Measurements from ENCODE around the gene MDC1. TPM values are rescaled to one million over a fixed set of nuclear protein-coding genes. Genes with fewer than 3 reads are reported as not detected.

MDC1 gene
- total RNA-seq, 1 donor from 2014 or later, result 96.6 TPM

- intact Hi-C loops (cut with micrococcal nuclease), result no loop called here
- Mint-ChIP-seq H3K9me3 (no peaks in the 10 kb centered on the region), H3K4me1 (ENCODE audit: low read depth) (peaks cover 1% of the 10 kb centered on the region), H3K36me3 (ENCODE audit: low read depth) (peaks cover 13% of the 10 kb centered on the region), H3K27me3 (ENCODE audit: low read depth) (no peaks in the 10 kb centered on the region), H3K27ac (no peak overlapping the region), H3K4me3 (ENCODE audit: low read depth) (no peak overlapping the region)
- DNase-seq (ENCODE audit: low spot score), result no peak
These were observed 20.6 kb downstream of the MDC1 start for GRCh38 chr6:30696432-30696831.

- Mint-ChIP-seq H3K4me3 (ENCODE audit: low read depth) (peak overlapping the region; percentile 97), H3K27me3 (ENCODE audit: low read depth) (no peaks in the 10 kb centered on the region), H3K27ac (peak overlapping the region; percentile 24), H3K4me1 (ENCODE audit: low read depth) (peaks cover 31% of the 10 kb centered on the region), H3K9me3 (no peaks in the 10 kb centered on the region), H3K36me3 (ENCODE audit: low read depth) (peaks cover 6% of the 10 kb centered on the region)
- intact Hi-C loops (cut with micrococcal nuclease), result no loop called here
- no peak for DNase-seq (ENCODE audit: low spot score)
These were observed 25.8 kb downstream of the MDC1 start for GRCh38 chr6:30691208-30691847.

- H3K9me3 Mint-ChIP-seq, result no peaks in the 10 kb centered on the region
- H3K4me1 Mint-ChIP-seq (ENCODE audit: low read depth), result peaks cover 31% of the 10 kb centered on the region
- peak within 1 kb of the TSS; percentile 82 for H3K27ac Mint-ChIP-seq
- no peaks in the 10 kb centered on the region for H3K27me3 Mint-ChIP-seq (ENCODE audit: low read depth)
- DNase-seq (ENCODE audit: low spot score), result peak; percentile 56
- intact Hi-C loops (cut with micrococcal nuclease), result no loop called here
- H3K4me3 Mint-ChIP-seq (ENCODE audit: low read depth), result peak within 1 kb of the TSS; percentile 97
- peaks cover 13% of the 10 kb centered on the region for H3K36me3 Mint-ChIP-seq (ENCODE audit: low read depth)
These were observed 26.5 kb downstream of the MDC1 start, which contains the start of gene NRM for GRCh38 chr6:30690403-30691207. Gene NRM, minus strand, starts transcription at chr6:30690984. Its CDS starts 10 bp downstream, at chr6:30690974.

- Mint-ChIP-seq H3K36me3 (ENCODE audit: low read depth) (peaks cover 20% of the 10 kb centered on the region), H3K4me3 (ENCODE audit: low read depth) (peak overlapping the region; percentile 97), H3K4me1 (ENCODE audit: low read depth) (peaks cover 31% of the 10 kb centered on the region), H3K9me3 (no peaks in the 10 kb centered on the region), H3K27me3 (ENCODE audit: low read depth) (no peaks in the 10 kb centered on the region), H3K27ac (peak overlapping the region; percentile 82)
- intact Hi-C loops (cut with micrococcal nuclease), result loop anchor here (5.0 kb wide), 2 partner anchors 133 to 962 kb away; partner anchors contain the start of genes BAG6, GNL1 and PRR3
- DNase-seq (ENCODE audit: low spot score), result no peak
These were observed 27.1 kb downstream of the MDC1 start for GRCh38 chr6:30689985-30690384.

- intact Hi-C loops (cut with micrococcal nuclease), result loop anchor here (5.0 kb wide), 2 partner anchors 132 to 963 kb away; partner anchors contain the start of genes BAG6, GNL1 and PRR3
- Mint-ChIP-seq H3K27me3 (ENCODE audit: low read depth) (no peaks in the 10 kb centered on the region), H3K36me3 (ENCODE audit: low read depth) (peaks cover 25% of the 10 kb centered on the region), H3K27ac (no peak overlapping the region), H3K4me3 (ENCODE audit: low read depth) (peak overlapping the region; percentile 97), H3K4me1 (ENCODE audit: low read depth) (peaks cover 31% of the 10 kb centered on the region), H3K9me3 (no peaks in the 10 kb centered on the region)
- no peak for DNase-seq (ENCODE audit: low spot score)
These were observed 27.8 kb downstream of the MDC1 start for GRCh38 chr6:30689022-30689865.

GRCh38 chr6:30688569-30688968, 28.5 kb downstream of the MDC1 start:
- no peaks in the 10 kb centered on the region for H3K9me3 Mint-ChIP-seq
- no peaks in the 10 kb centered on the region for H3K27me3 Mint-ChIP-seq (ENCODE audit: low read depth)
- H3K36me3 Mint-ChIP-seq (ENCODE audit: low read depth), result peaks cover 32% of the 10 kb centered on the region
- peaks cover 31% of the 10 kb centered on the region for H3K4me1 Mint-ChIP-seq (ENCODE audit: low read depth)
- intact Hi-C loops (cut with micrococcal nuclease), result loop anchor here (5.0 kb wide), 2 partner anchors 131 to 964 kb away; partner anchors contain the start of genes BAG6, GNL1 and PRR3
- peak overlapping the region; percentile 97 for H3K4me3 Mint-ChIP-seq (ENCODE audit: low read depth)
- no peak for DNase-seq (ENCODE audit: low spot score)
- peak overlapping the region; percentile 93 for H3K27ac Mint-ChIP-seq

- peaks cover 39% of the 10 kb centered on the region for H3K36me3 Mint-ChIP-seq (ENCODE audit: low read depth)
- peak overlapping the region; percentile 97 for H3K4me3 Mint-ChIP-seq (ENCODE audit: low read depth)
- H3K9me3 Mint-ChIP-seq, result no peaks in the 10 kb centered on the region
- H3K27ac Mint-ChIP-seq, result peak overlapping the region; percentile 93
- H3K27me3 Mint-ChIP-seq (ENCODE audit: low read depth), result no peaks in the 10 kb centered on the region
- intact Hi-C loops (cut with micrococcal nuclease), result loop anchor here (1.0 to 5.0 kb wide), 3 partner anchors 29 to 964 kb away; partner anchors contain the start of genes BAG6, GNL1, MDC1 and PRR3
- H3K4me1 Mint-ChIP-seq (ENCODE audit: low read depth), result peaks cover 31% of the 10 kb centered on the region
- DNase-seq (ENCODE audit: low spot score), result no peak
These were observed 29.2 kb downstream of the MDC1 start for GRCh38 chr6:30687659-30688431.

- Mint-ChIP-seq H3K27ac (peak overlapping the region; percentile 93), H3K9me3 (no peaks in the 10 kb centered on the region), H3K27me3 (ENCODE audit: low read depth) (no peaks in the 10 kb centered on the region), H3K4me1 (ENCODE audit: low read depth) (peaks cover 33% of the 10 kb centered on the region), H3K4me3 (ENCODE audit: low read depth) (peak overlapping the region; percentile 97), H3K36me3 (ENCODE audit: low read depth) (peaks cover 46% of the 10 kb centered on the region)
- intact Hi-C loops (cut with micrococcal nuclease), result loop anchor here (1.0 to 5.0 kb wide), 3 partner anchors 30 to 965 kb away; partner anchors contain the start of genes BAG6, GNL1, MDC1 and PRR3
- DNase-seq (ENCODE audit: low spot score), result peak; percentile 79
These were observed 30.0 kb downstream of the MDC1 start for GRCh38 chr6:30686908-30687658.

- peak; percentile 74 for DNase-seq (ENCODE audit: low spot score)
- intact Hi-C loops (cut with micrococcal nuclease), result loop anchor here (5.0 kb wide), 2 partner anchors 129 to 966 kb away; partner anchors contain the start of genes BAG6, GNL1 and PRR3
- H3K9me3 Mint-ChIP-seq, result no peaks in the 10 kb centered on the region
- peak within 1 kb of the TSS; percentile 97 for H3K4me3 Mint-ChIP-seq (ENCODE audit: low read depth)
- H3K27me3 Mint-ChIP-seq (ENCODE audit: low read depth), result no peaks in the 10 kb centered on the region
- peaks cover 54% of the 10 kb centered on the region for H3K36me3 Mint-ChIP-seq (ENCODE audit: low read depth)
- H3K4me1 Mint-ChIP-seq (ENCODE audit: low read depth), result peaks cover 32% of the 10 kb centered on the region
- H3K27ac Mint-ChIP-seq, result peak within 1 kb of the TSS; percentile 93
These were observed 30.8 kb downstream of the MDC1 start, which contains the start of gene PPP1R18 for GRCh38 chr6:30686009-30686907. Gene PPP1R18, minus strand, starts transcription at chr6:30686645. Its CDS starts 627 bp downstream, at chr6:30686018.

GRCh38 chr6:30685157-30686008, 31.7 kb downstream of the MDC1 start:
- DNase-seq (ENCODE audit: low spot score), result no peak
- Mint-ChIP-seq H3K27ac (peak overlapping the region; percentile 93), H3K9me3 (no peaks in the 10 kb centered on the region), H3K4me3 (ENCODE audit: low read depth) (peak overlapping the region; percentile 97), H3K27me3 (ENCODE audit: low read depth) (no peaks in the 10 kb centered on the region), H3K4me1 (ENCODE audit: low read depth) (peaks cover 33% of the 10 kb centered on the region), H3K36me3 (ENCODE audit: low read depth) (peaks cover 61% of the 10 kb centered on the region)
- intact Hi-C loops (cut with micrococcal nuclease), result loop anchor here (5.0 kb wide), 2 partner anchors 128 to 967 kb away; partner anchors contain the start of genes BAG6, GNL1 and PRR3
